ENCODE data around the gene GIGYF2. TPM values are rescaled to one million over a fixed set of nuclear protein-coding genes. Genes with fewer than 3 reads are reported as not detected.

Gene GIGYF2
- total RNA-seq, 1 experiment from 2014 or later, result 55.3 TPM

DNA sequence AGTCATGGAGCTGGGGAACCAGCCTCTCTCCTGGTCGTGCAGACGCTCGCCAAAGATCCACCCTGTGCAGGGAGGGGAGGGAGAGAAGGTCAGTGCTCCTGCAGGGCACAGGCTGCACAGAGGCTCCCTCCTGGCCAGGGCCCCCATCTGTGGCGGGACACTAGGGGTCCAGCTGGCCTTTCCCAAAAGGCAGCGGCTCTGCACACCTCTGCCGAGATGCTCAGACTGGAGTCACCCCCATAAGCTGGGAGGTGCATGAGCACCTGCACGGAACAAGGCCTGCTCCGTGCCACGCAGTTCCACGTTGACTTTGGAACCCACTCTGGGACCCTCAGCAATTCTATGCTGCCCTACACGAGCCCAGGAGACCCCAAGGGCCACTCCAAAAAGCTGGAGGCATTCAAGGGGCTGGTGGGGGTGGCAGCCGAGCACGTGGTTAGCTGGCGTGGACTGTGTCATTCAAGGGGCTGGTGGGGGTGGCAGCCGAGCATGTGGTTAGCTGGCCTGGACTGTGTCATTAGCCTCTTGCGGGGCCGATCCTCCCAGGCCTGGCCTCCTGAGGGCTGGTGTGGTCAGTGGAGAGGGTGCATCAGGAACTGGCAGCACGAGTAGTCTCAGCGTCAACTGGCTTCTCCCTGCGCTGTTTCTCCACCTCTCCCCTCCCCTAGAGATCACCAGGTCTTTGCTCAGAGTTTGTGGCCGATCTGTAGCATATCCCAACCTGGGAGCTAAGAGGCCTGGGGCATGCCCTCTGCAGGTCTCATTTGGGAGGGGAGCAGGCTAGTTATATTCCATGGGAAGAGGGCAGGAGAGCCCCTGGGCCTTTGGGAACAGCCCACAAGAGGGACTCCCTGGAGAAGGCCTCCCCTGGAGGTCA is 182.7 kb downstream of the GIGYF2 start:
- Histone ChIP-seq H2BK5ac (ENCODE audit: insufficient read length, low read length) (no peak overlapping the region), H3T11ph (ENCODE audit: low read length) (no peak overlapping the region), H4K5ac (ENCODE audit: insufficient read length, low read depth, low read length) (no peak overlapping the region), H4K91ac (ENCODE audit: insufficient read length, low read depth, low read length) (no peak overlapping the region), H3K4me1 (ENCODE audit: insufficient read depth, low read length) (no peaks in the 10 kb centered on the region), H4K20me1 (ENCODE audit: control insufficient read depth, insufficient read depth, insufficient read length) (no peaks in the 10 kb centered on the region), H2BK12ac (ENCODE audit: insufficient read length, low read depth, low read length) (no peak overlapping the region), H3K9me3 (ENCODE audit: control insufficient read depth, low read depth, low read length) (no peaks in the 10 kb centered on the region), H3K27me3 (ENCODE audit: insufficient read depth, low read length) (peaks cover 8% of the 10 kb centered on the region; the same call in 1 of the 2 replicates), H3K18ac (ENCODE audit: insufficient read length, low read depth, low read length) (no peak overlapping the region), H4K8ac (replicated peaks; ENCODE audit: insufficient read length, low read depth, low read length) (no peak overlapping the region), H3K9ac (ENCODE audit: extremely low read depth, insufficient read length, low read length) (no peak overlapping the region), H2AK5ac (ENCODE audit: insufficient read length, low read length) (no peak overlapping the region), H3K14ac (ENCODE audit: insufficient read depth, low read length) (no peak overlapping the region), H3K23me2 (ENCODE audit: insufficient read length, low read depth, low read length, poor library complexity, severe bottlenecking) (peaks cover 7% of the 10 kb centered on the region), H3K79me1 (ENCODE audit: insufficient read depth, low read depth, low read length, poor library complexity, severe bottlenecking) (no peaks in the 10 kb centered on the region), H2BK120ac (ENCODE audit: low read depth, low read length, poor library complexity, severe bottlenecking) (no peak overlapping the region), H3K4me2 (ENCODE audit: insufficient read depth, insufficient read length, low read length) (no peak overlapping the region), H3K4ac (ENCODE audit: low read depth, low read length) (no peak overlapping the region), H2BK20ac (ENCODE audit: low read depth, low read length, poor library complexity, severe bottlenecking) (no peak overlapping the region), H2BK15ac (ENCODE audit: low read depth, low read length) (no peak overlapping the region), H3K23ac (ENCODE audit: insufficient read length, low read depth, low read length) (no peak overlapping the region), H3K79me2 (ENCODE audit: insufficient read depth, low read length) (no peaks in the 10 kb centered on the region), H3K56ac (ENCODE audit: insufficient read length, low read depth, low read length) (no peak overlapping the region), H3K27ac (ENCODE audit: insufficient read length, low read depth, low read length) (no peak overlapping the region), H2AFZ (ENCODE audit: low read length) (no peak overlapping the region)
- H3K4me1 Mint-ChIP-seq, result peaks cover 0 to 3% of the 10 kb centered on the region in 2 experiments; a peak in 1 of 4 replicates
- TF ChIP-seq, protein P1, sequence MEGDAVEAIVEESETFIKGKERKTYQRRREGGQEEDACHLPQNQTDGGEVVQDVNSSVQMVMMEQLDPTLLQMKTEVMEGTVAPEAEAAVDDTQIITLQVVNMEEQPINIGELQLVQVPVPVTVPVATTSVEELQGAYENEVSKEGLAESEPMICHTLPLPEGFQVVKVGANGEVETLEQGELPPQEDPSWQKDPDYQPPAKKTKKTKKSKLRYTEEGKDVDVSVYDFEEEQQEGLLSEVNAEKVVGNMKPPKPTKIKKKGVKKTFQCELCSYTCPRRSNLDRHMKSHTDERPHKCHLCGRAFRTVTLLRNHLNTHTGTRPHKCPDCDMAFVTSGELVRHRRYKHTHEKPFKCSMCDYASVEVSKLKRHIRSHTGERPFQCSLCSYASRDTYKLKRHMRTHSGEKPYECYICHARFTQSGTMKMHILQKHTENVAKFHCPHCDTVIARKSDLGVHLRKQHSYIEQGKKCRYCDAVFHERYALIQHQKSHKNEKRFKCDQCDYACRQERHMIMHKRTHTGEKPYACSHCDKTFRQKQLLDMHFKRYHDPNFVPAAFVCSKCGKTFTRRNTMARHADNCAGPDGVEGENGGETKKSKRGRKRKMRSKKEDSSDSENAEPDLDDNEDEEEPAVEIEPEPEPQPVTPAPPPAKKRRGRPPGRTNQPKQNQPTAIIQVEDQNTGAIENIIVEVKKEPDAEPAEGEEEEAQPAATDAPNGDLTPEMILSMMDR (conservative IDR thresholded peaks at IDR 0.05), result no peak
- no CpG with 5 or more reads among the region's 21 CpGs for WGBS (ENCODE audit: extremely low coverage, insufficient read length, low lambda C conversion rate)
- no peaks in the 10 kb centered on the region for H3K9me3 Mint-ChIP-seq
- no peak overlapping the region for H3K4me3 Mint-ChIP-seq
- peak overlapping the region in 1 of 3 experiments; percentile 11; a peak in 2 of 7 replicates for H3K27ac Mint-ChIP-seq
- H3K27me3 Mint-ChIP-seq (ENCODE audit: low read depth), result peaks cover 30% of the 10 kb centered on the region
- DNase-seq, result no peak
- H3K36me3 Mint-ChIP-seq (ENCODE audit: insufficient read depth in 1 of 3, low read depth in 3 of 3), result no peaks in the 10 kb centered on the region; a peak in 2 of 7 replicates

Data from H9 (cell line).